ENCODE data around the gene C1orf159.

DNA sequence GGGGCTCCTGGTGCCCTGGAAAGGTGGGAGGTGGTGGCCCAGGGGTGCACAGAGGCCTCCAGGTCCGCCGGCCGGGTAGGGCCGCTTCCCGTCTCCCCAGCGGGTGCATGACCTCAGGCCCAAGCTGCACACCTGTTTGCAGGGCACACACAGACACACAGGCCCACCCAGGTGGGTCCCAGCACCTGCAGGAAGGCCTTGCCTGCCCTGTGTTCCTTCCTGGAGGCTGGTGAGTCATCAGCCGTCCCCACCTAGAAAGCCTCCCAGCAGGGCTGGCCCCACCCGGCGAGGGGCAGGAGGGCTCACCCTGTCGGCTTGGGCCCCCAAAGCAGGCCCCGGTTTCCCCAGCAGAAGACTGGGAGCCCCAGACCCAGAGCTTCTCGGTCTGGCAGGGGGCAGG, 34.2 kb upstream of the C1orf159 start:
- TF ChIP-seq, protein P1, sequence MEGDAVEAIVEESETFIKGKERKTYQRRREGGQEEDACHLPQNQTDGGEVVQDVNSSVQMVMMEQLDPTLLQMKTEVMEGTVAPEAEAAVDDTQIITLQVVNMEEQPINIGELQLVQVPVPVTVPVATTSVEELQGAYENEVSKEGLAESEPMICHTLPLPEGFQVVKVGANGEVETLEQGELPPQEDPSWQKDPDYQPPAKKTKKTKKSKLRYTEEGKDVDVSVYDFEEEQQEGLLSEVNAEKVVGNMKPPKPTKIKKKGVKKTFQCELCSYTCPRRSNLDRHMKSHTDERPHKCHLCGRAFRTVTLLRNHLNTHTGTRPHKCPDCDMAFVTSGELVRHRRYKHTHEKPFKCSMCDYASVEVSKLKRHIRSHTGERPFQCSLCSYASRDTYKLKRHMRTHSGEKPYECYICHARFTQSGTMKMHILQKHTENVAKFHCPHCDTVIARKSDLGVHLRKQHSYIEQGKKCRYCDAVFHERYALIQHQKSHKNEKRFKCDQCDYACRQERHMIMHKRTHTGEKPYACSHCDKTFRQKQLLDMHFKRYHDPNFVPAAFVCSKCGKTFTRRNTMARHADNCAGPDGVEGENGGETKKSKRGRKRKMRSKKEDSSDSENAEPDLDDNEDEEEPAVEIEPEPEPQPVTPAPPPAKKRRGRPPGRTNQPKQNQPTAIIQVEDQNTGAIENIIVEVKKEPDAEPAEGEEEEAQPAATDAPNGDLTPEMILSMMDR (IDR thresholded peaks at IDR 0.05; ENCODE audit: borderline replicate concordance, extremely low read depth, low read length, poor library complexity, severe bottlenecking), result no peak
- no peak for TF ChIP-seq EZH2 (IDR thresholded peaks at IDR 0.05; ENCODE audit: borderline replicate concordance, low read depth, low read length, severe bottlenecking)

Data from DND-41 (cell line).